Type B pancreatic cell (in vitro differentiated cells): Measurements from ENCODE around the gene DACH2. TPM values are rescaled to one million over a fixed set of nuclear protein-coding genes. Genes with fewer than 3 reads are reported as not detected.

Experiments
- DNase-seq: peaks from one replicate; pipeline ENCODE4 v3.0.0; 2021; ENCODE audit warnings: mixed read lengths; ENCODE audit not compliant: unreplicated experiment; ENCODE audit errors: extremely low spot score
- H3K27ac Mint-ChIP-seq: 2 replicates; pipeline ENCODE4 v1.8.0; 2021; ENCODE audit warnings: mild to moderate bottlenecking, mixed read lengths
- H3K27me3 Mint-ChIP-seq: 2 replicates; pipeline ENCODE4 v1.8.0; 2021; ENCODE audit warnings: mixed read lengths
- H3K36me3 Mint-ChIP-seq: 2 replicates; pipeline ENCODE4 v1.8.0; 2021; ENCODE audit warnings: mixed read lengths
- H3K4me1 Mint-ChIP-seq: one replicate; pipeline ENCODE4 v1.8.0; 2021; ENCODE audit warnings: mixed read lengths; ENCODE audit not compliant: unreplicated experiment
- H3K4me3 Mint-ChIP-seq: 2 replicates; pipeline ENCODE4 v1.8.0; 2021; ENCODE audit warnings: mild to moderate bottlenecking, mixed read lengths
- H3K9me3 Mint-ChIP-seq: 2 replicates; pipeline ENCODE4 v1.8.0; 2021; ENCODE audit warnings: mixed read lengths
- total RNA-seq: library from RNA; stranded (reverse); gene quantifications from 2 replicates; pipeline ENCODE4 v1.2.1, GENCODE V29; 2021; ENCODE audit warnings: low replicate concordance
- TF ChIP-seq, protein P1 (sequence below): fragments of 200-600 bp; sonication (generic); conservative IDR thresholded peaks from 2 replicates; pipeline ENCODE4 v1.5.0; 2021; ENCODE audit warnings: antibody characterized with exemption, mild to moderate bottlenecking

The DACH2 gene
- total RNA-seq, 1 donor from 2014 or later: 12.8 TPM

- peaks cover 2% of the 10 kb centered on the region for H3K9me3 Mint-ChIP-seq
- H3K4me1 Mint-ChIP-seq: no peaks in the 10 kb centered on the region
- H3K27ac Mint-ChIP-seq: no peak overlapping the region
- no peaks in the 10 kb centered on the region for H3K36me3 Mint-ChIP-seq
- H3K4me3 Mint-ChIP-seq: no peak overlapping the region
- TF ChIP-seq, protein P1, sequence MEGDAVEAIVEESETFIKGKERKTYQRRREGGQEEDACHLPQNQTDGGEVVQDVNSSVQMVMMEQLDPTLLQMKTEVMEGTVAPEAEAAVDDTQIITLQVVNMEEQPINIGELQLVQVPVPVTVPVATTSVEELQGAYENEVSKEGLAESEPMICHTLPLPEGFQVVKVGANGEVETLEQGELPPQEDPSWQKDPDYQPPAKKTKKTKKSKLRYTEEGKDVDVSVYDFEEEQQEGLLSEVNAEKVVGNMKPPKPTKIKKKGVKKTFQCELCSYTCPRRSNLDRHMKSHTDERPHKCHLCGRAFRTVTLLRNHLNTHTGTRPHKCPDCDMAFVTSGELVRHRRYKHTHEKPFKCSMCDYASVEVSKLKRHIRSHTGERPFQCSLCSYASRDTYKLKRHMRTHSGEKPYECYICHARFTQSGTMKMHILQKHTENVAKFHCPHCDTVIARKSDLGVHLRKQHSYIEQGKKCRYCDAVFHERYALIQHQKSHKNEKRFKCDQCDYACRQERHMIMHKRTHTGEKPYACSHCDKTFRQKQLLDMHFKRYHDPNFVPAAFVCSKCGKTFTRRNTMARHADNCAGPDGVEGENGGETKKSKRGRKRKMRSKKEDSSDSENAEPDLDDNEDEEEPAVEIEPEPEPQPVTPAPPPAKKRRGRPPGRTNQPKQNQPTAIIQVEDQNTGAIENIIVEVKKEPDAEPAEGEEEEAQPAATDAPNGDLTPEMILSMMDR: no peak
- DNase-seq: no peak
- H3K27me3 Mint-ChIP-seq: no peaks in the 10 kb centered on the region
Measured at GRCh38 chrX:86845101-86845500, 696.9 kb downstream of the DACH2 start.

Other genes starting within 250 kb of the DACH2 start
- gene CHM, start 100.9 kb upstream of the DACH2 start, total RNA-seq: 43.9 and 44.3 TPM in 2 replicates